GM21447 (cell line): ENCODE data around the gene REM2.

ENCODE experiments used
- ATAC-seq: cut with Tn5 transposase; IDR thresholded peaks from one replicate; pipeline ENCODE4 v1.9.1; 2021; ENCODE audit not compliant: unreplicated experiment

Gene REM2, protein sequence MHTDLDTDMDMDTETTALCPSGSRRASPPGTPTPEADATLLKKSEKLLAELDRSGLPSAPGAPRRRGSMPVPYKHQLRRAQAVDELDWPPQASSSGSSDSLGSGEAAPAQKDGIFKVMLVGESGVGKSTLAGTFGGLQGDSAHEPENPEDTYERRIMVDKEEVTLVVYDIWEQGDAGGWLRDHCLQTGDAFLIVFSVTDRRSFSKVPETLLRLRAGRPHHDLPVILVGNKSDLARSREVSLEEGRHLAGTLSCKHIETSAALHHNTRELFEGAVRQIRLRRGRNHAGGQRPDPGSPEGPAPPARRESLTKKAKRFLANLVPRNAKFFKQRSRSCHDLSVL

DNA sequence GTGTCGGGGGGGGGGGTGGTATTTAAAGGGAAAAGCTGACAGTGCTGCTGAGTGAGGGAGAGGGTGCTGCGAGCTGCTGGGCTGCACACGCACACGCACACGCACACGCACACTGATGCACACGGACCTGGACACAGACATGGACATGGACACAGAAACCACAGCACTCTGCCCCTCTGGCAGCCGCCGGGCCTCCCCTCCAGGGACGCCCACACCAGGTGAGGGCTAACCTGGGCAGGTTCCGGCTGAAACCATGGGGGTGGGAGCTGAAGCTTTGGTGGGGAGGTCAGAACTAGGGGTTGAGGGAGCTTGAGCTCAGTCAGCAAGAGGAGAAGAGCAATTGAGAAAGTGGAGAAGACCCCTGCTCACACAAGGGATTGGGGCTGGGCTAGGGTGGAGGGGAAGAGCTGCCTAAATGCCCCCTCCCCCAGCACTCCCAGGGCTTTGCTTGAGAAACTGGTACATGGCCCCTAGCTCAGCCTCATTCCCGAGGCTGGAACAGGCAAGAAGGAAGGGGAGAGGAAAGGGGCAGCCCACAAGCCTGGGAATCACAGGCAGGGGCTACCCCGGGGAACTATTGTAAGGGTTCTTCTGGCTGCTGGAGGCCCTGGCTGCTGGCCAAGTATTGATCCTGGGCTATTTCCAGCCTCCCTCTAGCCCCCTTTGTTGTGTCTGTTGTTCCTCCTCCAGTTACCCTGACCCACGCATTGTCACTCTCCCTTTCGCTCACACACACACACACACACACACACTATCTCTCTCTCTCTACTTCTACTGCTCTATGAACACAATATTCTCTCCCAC, at the start of gene REM2:
TSS of gene REM2 (plus strand) at position 50 of the 804 bp plus-strand sequence. CDS start at position 116, 66 bp downstream.
- no peak for ATAC-seq

DNA sequence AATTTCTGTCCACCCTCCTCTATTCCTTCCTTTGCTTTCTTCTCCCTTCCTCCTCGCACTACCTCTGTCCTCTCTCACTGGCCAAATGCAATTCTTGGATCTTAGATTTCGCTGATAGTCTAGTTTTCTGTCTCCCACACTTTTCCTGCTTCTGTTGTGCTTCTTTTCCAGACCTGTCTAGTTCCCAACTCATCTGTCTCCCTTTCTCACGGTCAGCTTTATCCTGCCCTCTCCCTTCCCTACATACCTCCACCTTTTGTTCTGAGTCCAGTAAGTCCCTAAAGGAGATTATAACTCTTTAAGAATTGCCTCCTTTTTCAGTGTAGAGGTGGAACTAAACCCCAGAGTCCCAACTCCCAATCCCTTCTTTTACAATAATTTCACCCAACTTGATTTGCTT, 47.5 kb upstream of the REM2 start:
- no peak for ATAC-seq

DNA sequence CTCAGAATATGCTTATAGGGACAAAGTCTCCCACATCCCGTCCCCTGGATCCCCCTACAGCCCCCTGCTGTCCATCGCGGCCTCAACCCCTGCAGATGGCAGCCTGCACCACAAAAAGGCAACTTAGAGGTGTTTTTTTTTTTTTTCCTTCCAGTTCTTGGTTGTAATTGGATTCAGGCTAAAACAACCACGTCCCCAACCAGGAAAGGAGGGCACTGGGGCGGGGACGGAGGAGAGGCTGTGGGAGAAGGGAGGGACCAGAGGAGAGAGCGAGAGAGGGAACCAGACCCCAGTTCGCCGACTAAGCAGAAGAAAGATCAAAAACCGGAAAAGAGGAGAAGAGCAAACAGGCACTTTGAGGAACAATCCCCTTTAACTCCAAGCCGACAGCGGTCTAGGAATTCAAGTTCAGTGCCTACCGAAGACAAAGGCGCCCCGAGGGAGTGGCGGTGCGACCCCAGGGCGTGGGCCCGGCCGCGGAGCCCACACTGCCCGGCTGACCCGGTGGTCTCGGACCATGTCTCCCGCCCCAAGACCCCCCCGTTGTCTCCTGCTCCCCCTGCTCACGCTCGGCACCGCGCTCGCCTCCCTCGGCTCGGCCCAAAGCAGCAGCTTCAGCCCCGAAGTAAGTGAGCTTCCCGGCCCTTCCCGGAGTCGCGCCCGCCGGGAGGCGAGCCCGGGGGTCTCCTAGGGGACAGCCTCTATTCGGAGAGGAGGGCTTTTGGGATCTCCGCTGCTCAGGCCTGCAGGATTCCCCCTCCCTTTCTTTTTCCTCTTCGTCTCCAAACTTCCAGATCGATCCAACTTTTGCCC, 46.5 kb upstream of the REM2 start, which contains the start of gene MMP14:
TSS of gene MMP14 (plus strand) at position 285 of the 813 bp plus-strand sequence. CDS start at position 518, 233 bp downstream.
- ATAC-seq: no peak

DNA sequence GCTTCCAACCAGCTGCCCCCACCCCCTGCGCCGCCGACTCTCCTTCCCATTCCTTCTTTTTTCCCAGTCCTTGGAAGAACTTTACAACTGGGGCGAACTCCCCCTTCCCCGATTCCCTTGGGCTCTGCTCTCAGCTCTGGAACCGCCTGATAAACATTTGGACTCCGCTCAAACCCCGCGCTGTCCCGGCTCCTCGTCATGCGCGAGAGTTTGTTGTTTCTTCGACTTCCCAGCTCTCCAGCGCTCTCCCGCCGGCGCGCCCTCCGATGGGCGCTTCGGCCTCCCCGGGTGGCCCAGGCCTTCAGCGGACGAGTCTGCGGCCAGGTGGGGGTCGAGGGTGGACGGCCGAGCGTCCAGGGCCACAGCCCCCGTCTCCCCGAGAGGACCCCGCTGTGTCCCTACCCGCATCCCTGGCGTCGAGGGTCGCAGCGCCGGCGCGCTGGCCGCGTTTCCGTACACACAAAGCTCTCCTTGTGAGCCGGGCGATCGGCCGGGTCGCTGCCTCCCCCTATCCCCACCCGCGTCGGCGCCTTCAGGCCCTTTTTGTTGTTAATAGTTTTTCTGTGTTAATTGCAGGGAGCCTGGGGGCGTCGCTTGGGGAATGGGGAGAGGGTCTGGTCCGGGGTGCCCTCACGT, 45.8 kb upstream of the REM2 start:
- ATAC-seq: no peak

DNA sequence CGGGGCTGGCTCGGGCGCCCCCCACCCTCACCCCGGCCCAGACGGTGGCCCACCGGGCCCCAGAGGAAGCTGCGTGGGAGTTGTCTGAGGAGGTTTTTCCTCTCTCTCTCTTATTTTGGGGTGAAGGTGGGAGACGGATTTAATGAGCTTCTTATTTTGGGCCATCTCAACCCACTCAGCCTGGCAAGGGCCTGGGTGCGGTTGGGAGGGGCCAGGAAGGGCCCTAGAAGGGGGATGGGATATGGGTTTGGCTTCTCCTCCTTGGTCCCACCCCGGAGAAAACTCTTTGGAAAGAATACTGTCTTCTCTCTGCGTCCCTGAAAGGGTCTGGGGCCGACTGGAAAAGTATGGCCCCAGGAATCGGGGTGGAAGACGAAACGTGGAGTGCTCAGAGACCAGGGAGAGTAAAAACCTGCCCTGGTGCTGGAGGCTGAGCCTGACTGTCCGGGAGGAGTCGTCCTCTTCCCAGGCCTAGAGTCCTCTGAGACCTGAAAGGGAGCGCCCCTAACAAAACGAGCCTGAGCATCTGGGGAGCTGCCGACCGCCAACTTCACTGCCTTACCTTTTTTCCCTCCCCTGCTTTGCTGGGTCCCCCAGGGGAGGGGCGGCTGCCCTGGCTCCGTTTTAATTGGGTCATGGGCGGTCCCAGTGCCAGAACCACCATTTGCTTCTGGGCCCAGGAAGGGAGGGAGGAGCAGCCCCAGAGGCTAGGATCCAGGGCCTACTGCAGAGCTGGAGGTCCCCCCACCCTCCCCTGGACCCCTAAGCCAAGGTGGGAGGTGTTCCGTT, 45.1 kb upstream of the REM2 start:
- ATAC-seq: no peak

DNA sequence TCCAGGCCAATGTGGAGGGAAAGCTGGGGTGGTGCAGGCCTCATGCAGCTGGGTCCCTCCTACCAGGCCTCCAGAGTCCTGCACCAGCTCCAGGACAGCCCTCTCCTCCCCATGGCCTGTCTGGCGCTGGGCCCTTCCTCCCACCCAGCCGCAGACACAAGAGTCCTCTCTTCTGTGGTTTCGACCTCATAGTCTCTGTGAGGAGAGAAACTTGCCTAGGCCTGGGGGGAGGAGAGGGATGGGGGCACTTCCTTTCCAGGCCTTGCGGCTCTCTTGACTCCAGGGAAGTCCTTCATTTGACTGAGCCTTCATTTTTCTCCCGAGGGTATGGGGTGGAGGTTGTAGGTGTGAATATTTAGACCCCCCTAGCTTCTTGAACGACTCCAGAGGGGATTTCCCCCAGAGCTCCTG, 44.4 kb upstream of the REM2 start:
- ATAC-seq: no peak

DNA sequence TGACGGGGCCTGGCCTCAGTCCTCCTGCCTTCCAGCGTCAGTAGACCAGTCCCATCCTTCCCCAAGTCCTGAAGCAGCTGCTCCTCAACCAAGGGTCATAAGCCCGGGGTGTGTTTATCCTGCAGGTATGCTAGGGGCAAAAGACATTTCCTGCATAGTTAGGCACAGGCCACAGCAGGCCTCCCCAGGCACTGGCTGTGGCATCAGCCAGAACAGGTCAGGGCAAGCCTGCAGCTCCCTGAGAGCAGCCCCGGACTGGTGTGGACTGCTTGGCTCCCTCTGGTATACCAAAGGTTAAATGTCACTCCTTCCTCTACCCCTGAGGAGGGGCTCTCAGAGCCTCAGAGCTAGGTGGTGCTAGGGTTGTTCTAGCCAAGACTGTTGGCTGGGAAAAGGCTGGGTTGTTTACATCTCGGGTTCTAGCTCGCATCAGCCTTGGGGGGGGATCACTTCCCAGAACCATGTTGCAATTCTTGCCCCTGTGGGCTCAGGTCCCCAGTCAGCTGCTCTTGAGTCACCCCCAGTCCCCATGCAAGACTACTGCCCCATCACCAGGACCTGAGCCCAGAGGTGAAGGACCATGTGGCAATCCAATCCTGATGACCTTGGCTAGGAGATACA, 43.8 kb upstream of the REM2 start:
- no peak for ATAC-seq

DNA sequence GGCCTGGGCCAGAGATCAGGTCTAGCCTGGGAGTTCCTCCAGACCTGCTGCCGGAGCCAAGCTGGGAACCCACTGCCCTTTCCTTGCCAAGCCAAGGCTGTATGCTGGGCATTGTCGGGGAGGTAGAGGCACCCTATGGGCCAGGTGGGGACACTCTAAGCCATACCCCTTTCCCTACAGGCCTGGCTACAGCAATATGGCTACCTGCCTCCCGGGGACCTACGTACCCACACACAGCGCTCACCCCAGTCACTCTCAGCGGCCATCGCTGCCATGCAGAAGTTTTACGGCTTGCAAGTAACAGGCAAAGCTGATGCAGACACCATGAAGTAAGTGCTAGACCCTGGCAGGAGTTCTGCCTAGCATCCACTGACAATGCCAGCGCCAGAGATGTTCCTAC, 41.7 kb upstream of the REM2 start:
- no peak for ATAC-seq

DNA sequence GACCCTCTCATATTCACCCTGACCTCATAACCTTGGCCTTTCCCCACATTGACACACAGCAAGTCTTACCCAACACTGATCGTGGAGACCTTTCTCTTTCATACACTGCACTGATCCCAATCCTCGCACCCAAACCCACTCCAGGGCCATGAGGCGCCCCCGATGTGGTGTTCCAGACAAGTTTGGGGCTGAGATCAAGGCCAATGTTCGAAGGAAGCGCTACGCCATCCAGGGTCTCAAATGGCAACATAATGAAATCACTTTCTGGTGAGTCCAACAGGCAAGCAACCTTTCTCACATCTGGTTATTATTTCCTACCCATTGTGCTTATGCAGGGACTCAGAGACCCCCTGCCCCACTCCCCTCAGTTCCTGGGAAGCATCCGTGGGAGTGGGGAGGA, 41.3 kb upstream of the REM2 start:
- ATAC-seq: no peak

DNA sequence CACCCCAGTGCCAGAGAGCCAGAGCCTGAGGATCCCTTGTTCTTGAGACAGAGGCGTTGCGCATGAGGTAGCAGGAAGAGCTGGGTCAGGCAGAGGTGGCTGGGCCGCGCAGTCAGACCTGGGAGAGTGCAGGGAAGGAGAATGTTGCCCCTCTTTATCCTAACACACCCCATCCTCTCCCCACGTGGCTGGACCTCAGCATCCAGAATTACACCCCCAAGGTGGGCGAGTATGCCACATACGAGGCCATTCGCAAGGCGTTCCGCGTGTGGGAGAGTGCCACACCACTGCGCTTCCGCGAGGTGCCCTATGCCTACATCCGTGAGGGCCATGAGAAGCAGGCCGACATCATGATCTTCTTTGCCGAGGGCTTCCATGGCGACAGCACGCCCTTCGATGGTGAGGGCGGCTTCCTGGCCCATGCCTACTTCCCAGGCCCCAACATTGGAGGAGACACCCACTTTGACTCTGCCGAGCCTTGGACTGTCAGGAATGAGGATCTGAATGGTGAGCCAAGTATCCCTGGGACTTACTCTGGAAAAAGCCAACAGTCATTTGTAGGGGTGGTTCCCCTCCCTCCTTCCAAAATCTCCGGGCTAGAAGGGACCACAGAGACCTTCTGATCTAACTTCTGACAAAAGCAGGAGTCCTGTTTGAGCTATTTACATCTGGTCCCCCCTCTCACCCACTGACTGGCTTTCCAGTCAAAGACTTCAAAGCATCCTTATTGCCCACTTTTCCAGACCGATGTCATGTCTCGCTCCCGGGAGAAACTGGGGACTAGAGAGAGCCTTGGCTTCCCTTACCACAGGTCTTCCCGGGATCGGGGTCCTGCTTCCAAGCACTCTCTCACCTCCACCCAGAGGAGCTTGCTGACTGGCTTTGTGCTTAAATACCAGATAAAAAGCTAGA, 40.6 kb upstream of the REM2 start:
- ATAC-seq: no peak

DNA sequence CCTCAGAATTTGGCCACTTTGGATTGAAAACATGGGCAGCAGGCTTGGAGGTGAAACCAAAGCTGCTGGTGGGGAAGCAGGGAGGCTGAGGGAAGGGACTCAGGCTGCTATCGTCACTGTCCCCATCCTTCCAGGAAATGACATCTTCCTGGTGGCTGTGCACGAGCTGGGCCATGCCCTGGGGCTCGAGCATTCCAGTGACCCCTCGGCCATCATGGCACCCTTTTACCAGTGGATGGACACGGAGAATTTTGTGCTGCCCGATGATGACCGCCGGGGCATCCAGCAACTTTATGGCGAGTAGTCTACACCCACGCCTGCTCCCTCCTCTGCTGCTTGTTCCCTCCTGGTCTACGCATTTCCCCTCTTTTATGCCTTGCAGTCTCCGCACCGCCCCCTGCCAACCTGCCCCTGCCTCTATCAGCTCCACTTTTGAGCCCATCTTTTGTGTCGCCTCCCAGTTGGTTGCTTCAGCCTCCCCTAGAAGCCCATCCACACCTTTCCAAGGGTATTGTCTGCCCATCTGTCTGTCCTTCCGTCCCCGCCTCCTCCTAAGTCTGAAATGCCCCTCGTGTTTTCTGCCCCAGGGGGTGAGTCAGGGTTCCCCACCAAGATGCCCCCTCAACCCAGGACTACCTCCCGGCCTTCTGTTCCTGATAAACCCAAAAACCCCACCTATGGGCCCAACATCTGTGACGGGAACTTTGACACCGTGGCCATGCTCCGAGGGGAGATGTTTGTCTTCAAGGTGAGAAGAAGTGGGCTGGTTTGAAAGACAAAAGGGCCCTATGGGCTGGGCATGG, 39.7 kb upstream of the REM2 start:
- ATAC-seq: no peak

DNA sequence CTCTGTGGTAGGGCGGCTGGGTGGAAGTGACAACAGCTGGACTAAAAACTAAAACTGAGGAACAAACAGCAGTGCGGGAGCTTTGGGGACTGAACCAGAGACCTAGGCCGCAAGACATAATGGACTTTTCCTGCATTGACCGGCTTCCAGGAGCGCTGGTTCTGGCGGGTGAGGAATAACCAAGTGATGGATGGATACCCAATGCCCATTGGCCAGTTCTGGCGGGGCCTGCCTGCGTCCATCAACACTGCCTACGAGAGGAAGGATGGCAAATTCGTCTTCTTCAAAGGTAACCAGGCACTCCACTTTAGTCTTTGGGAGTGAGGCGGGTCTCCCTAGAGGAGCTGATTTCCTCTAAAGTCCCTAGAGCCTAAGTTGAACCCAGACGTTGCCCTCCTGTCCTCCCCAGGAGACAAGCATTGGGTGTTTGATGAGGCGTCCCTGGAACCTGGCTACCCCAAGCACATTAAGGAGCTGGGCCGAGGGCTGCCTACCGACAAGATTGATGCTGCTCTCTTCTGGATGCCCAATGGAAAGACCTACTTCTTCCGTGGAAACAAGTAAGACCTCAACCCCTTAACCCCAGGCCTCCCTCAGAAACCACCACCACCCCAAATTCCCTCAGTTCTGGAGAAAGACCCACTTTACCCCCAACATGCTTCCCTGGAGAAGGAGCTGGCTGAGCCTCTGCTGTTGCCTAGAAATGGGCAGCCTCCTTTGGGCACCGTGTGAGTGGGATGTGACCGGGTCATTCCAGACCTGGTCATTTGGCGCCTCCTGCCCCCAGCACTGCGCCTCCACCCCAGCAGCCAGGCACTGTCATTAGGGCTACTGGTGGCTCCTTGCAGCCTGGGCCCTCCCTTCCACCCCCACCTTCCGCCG, 38.6 kb upstream of the REM2 start:
- ATAC-seq: no peak

DNA sequence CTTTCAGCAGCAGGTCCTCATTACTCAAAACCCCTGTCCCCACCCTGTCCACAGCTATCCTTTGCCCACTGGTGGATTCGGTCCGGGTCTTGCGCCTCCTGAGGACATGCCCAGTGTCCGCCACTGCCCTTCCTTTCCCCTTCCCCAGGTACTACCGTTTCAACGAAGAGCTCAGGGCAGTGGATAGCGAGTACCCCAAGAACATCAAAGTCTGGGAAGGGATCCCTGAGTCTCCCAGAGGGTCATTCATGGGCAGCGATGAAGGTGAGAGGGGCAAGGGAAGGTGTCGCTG, 38.0 kb upstream of the REM2 start:
- no peak for ATAC-seq

DNA sequence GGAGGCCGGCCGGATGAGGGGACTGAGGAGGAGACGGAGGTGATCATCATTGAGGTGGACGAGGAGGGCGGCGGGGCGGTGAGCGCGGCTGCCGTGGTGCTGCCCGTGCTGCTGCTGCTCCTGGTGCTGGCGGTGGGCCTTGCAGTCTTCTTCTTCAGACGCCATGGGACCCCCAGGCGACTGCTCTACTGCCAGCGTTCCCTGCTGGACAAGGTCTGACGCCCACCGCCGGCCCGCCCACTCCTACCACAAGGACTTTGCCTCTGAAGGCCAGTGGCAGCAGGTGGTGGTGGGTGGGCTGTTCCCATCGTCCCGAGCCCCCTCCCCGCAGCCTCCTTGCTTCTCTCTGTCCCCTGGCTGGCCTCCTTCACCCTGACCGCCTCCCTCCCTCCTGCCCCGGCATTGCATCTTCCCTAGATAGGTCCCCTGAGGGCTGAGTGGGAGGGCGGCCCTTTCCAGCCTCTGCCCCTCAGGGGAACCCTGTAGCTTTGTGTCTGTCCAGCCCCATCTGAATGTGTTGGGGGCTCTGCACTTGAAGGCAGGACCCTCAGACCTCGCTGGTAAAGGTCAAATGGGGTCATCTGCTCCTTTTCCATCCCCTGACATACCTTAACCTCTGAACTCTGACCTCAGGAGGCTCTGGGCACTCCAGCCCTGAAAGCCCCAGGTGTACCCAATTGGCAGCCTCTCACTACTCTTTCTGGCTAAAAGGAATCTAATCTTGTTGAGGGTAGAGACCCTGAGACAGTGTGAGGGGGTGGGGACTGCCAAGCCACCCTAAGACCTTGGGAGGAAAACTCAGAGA, 37.0 kb upstream of the REM2 start:
- no peak for ATAC-seq

DNA sequence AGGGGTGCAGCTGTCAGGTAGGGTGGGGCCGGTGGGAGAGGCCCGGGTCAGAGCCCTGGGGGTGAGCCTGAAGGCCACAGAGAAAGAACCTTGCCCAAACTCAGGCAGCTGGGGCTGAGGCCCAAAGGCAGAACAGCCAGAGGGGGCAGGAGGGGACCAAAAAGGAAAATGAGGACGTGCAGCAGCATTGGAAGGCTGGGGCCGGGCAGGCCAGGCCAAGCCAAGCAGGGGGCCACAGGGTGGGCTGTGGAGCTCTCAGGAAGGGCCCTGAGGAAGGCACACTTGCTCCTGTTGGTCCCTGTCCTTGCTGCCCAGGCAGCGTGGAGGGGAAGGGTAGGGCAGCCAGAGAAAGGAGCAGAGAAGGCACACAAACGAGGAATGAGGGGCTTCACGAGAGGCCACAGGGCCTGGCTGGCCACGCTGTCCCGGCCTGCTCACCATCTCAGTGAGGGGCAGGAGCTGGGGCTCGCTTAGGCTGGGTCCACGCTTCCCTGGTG, 36.2 kb upstream of the REM2 start:
- ATAC-seq: no peak
